IPS-20b (cell line): ENCODE data around the gene ORMDL3.
"Not testable (repeated sequence)": the region's sequence is repeated elsewhere in the genome, so short reads cannot be mapped to it uniquely, and the experiment has no call there.

ENCODE experiments used
- H3K27ac ChIP-seq: one replicate; pipeline ENCODE4 v1.5.1; 2013; ENCODE audit warnings: low read length
- H3K27me3 ChIP-seq: 2 replicates; pipeline ENCODE4 v1.6.1; 2013; ENCODE audit warnings: mild to moderate bottlenecking, low read length, inconsistent platforms; ENCODE audit not compliant: insufficient read depth
- H3K36me3 ChIP-seq: 2 replicates; pipeline ENCODE4 v1.6.1; 2013; ENCODE audit warnings: low read depth, mild to moderate bottlenecking, inconsistent platforms, low read length, moderate library complexity; ENCODE audit not compliant: insufficient read depth
- H3K4me1 ChIP-seq: 2 replicates; pipeline ENCODE4 v1.6.1; 2013; ENCODE audit warnings: mild to moderate bottlenecking, control low read depth, inconsistent platforms, low read length, moderate library complexity; ENCODE audit not compliant: insufficient read depth
- H3K4me3 ChIP-seq: 2 replicates; pipeline ENCODE4 v1.5.1; 2013; ENCODE audit warnings: mild to moderate bottlenecking, low read length, inconsistent platforms
- H3K9ac ChIP-seq: 2 replicates; pipeline ENCODE4 v1.6.1; 2013; ENCODE audit warnings: low read depth, mild to moderate bottlenecking, inconsistent platforms, low read length, moderate library complexity
- H3K9me3 ChIP-seq: 2 replicates; pipeline ENCODE4 v1.6.1; 2013; ENCODE audit warnings: mild to moderate bottlenecking, low read depth, low read length, inconsistent platforms; ENCODE audit not compliant: insufficient read depth

The ORMDL3 gene

DNA sequence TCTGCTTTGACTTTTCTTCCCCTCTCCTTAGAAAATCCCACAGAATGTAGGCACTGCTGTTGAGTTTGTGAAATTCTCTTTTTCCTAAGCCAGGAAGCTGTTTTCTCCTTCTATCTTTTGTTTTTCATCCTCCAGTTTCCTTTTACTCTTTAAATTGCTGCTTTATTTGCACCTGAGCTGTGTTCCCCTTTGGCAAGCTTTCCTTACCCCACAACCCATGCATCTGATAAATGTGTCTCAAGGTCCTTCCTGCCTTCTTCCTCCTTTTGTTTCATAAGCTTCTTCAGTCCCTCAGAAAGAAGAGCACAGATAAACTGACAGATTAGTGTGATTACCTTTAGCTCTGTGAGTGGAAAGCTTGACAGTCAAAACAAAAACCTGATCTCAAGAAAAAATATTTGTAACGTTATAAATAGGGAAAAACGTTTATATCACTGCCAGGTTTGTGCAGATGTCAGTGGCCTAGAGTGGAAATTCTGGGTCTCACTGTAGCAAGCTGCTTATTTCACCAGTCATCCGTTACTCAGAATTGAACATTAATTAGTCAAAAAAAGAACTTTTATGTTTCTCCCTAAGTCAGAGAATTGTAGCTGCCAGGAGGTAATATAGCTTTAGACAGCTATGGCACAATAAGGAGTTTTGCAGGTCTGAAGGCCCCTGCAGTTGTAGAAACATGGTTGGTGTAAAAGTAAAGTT, 32.6 kb downstream of the ORMDL3 start:
- no peak overlapping the region for H3K9ac ChIP-seq
- no peaks in the 10 kb centered on the region for H3K4me1 ChIP-seq
- no peaks in the 10 kb centered on the region for H3K9me3 ChIP-seq
- no peaks in the 10 kb centered on the region for H3K36me3 ChIP-seq
- H3K27me3 ChIP-seq, result no peaks in the 10 kb centered on the region
- H3K27ac ChIP-seq, result no peak overlapping the region
- H3K4me3 ChIP-seq, result no peak overlapping the region

DNA sequence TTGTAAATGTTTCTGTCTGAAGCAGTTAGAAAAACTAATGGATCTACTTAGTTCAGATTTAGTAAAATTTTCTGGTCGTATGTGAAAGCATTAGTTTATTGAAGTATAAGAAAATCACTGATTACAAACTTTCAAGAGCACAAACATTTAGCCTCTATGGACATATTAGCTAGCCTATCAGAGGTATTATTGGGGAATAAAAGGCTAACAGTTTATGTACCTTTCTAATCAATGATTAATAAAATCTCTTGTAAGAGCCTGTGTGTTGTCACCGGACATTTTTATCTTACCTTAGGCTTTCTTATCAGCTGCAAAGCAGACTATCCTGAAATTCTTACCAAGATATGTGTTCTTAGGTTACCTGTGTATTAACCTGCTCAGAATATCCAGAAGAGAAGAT, 38.2 kb downstream of the ORMDL3 start:
- H3K4me1 ChIP-seq, result no peaks in the 10 kb centered on the region
- H3K27ac ChIP-seq, result no peak overlapping the region
- no peaks in the 10 kb centered on the region for H3K36me3 ChIP-seq
- no peaks in the 10 kb centered on the region for H3K27me3 ChIP-seq
- H3K9me3 ChIP-seq, result no peaks in the 10 kb centered on the region
- no peak overlapping the region for H3K4me3 ChIP-seq
- no peak overlapping the region for H3K9ac ChIP-seq

DNA sequence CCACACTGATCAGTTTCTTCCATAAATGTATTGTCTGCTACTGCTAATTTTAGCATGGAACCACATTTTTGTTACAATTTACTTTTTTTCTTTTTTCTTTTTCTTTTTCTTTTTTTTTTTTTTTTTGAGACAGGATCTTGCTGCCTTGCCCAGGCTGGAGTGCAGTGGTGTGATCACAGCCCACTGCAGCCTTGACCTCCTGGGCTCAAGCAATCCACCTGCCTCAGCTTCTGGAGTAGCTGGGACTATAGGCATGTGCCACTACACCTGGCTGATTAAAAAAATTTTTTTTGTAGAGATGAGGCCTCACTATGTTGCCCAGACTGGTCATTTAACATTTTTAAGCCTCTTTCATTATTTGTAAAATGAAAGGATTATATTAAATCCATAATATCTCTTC, 40.3 kb downstream of the ORMDL3 start:
- Histone ChIP-seq H3K27me3 (no peaks in the 10 kb centered on the region), H3K4me3 (no peak overlapping the region)

DNA sequence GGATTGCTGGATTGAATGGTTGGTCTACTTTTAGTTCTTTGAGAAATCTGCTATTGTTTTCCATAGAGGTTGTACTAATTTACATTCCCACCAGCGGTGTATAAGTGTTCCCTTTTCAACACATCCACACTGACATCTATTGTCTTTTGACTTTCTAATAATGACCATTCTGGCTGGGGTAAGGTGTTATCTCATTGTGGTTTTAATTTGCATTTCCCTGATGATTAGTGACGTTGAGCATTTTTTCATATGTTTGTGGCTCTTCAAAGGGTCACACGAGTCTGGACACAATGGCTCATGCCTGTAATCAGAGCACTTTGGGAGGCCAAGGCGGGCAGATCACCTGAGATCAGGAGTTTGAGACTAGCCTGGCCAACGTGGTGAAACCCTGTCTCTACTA, 41.3 kb downstream of the ORMDL3 start:
- H3K27me3 ChIP-seq, result not testable (repeated sequence)

More for the DNA sequence above, 40.3 kb downstream of the ORMDL3 start:
- Histone ChIP-seq H3K4me1 (no peaks in the 10 kb centered on the region), H3K36me3 (no peaks in the 10 kb centered on the region), H3K9ac (no peak overlapping the region), H3K9me3 (no peaks in the 10 kb centered on the region), H3K27ac (no peak overlapping the region)

DNA sequence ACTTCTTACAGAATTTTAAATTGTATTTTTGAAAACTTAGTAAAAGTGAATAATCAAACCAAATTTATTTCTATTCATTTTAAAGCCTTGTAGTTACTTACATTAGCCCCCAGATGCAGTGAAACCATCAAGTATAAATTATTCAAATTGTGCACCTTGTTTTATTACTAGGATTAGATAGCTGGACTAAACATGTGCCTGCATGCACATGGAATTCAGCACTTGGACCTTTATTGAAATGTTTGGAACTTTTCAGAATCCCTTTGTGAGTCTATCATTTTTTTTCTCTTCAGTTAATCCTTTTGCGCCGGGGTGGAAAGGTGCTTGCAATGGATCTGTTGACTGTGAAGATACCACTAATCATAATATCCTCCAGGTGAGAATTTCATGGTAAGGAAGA, 54.6 kb downstream of the ORMDL3 start:
- Histone ChIP-seq H3K36me3 (no peaks in the 10 kb centered on the region), H3K9ac (no peak overlapping the region)

More for the DNA sequence above, 41.3 kb downstream of the ORMDL3 start:
- not testable (repeated sequence) for H3K9me3 ChIP-seq, H3K36me3 ChIP-seq, H3K27ac ChIP-seq, H3K4me1 ChIP-seq, H3K4me3 ChIP-seq, H3K9ac ChIP-seq

DNA sequence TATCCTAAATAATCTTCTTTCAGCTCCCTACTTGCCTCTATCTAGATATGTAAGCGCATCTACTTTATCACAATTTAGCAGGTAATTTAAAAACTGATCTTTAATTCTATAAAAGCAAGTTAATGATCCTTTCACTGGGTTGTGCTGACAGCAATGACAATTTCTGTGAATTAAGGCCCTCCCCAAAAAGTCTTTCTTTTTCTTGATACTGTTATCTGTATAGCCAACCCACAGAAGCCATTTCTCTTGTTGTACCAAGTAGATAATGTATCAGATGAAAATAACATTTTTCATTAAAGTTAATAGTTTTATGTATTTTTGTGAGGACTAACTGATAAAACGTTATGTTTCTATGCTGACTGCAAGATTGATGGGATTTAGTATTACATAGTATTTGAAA, 55.6 kb downstream of the ORMDL3 start:
- Histone ChIP-seq H3K36me3 (no peaks in the 10 kb centered on the region), H3K27ac (no peak overlapping the region), H3K9me3 (no peaks in the 10 kb centered on the region), H3K9ac (no peak overlapping the region), H3K4me1 (no peaks in the 10 kb centered on the region), H3K4me3 (no peak overlapping the region), H3K27me3 (peaks cover 8% of the 10 kb centered on the region)

More for the DNA sequence above, 54.6 kb downstream of the ORMDL3 start:
- no peak overlapping the region for H3K4me3 ChIP-seq
- no peaks in the 10 kb centered on the region for H3K9me3 ChIP-seq
- peaks cover under 1% of the 10 kb centered on the region; the same call in 1 of the 2 replicates for H3K27me3 ChIP-seq
- no peak overlapping the region for H3K27ac ChIP-seq
- H3K4me1 ChIP-seq, result no peaks in the 10 kb centered on the region
